GM12801 (cell line): ENCODE results near the gene STRBP.

Source experiments
- TF ChIP-seq, protein P1 (sequence below): IDR thresholded peaks from one replicate; pipeline ENCODE4 v1.5.1; 2011; ENCODE audit warnings: control low read depth; ENCODE audit not compliant: insufficient read length; ENCODE audit errors: extremely low read depth

The STRBP gene

DNA sequence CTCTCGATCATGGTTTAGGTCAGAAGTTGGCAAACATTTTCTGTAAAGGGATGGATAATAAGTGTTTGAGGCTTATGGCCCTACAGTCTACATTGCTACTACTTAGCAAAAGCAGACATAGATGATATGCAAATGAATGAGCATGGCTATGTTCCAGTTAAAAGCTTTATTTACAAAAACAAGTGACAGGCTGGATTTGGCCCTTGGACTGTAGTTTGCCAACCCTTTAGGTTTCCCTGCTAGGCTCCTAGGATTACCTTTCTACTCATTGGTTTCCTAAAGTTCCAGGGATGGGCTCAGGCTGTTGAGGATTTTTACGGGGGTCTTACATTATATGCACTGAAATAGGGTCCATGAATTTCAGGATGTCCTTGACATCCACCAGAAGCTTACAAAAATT is 177.4 kb downstream of the STRBP start:
- TF ChIP-seq, protein P1, sequence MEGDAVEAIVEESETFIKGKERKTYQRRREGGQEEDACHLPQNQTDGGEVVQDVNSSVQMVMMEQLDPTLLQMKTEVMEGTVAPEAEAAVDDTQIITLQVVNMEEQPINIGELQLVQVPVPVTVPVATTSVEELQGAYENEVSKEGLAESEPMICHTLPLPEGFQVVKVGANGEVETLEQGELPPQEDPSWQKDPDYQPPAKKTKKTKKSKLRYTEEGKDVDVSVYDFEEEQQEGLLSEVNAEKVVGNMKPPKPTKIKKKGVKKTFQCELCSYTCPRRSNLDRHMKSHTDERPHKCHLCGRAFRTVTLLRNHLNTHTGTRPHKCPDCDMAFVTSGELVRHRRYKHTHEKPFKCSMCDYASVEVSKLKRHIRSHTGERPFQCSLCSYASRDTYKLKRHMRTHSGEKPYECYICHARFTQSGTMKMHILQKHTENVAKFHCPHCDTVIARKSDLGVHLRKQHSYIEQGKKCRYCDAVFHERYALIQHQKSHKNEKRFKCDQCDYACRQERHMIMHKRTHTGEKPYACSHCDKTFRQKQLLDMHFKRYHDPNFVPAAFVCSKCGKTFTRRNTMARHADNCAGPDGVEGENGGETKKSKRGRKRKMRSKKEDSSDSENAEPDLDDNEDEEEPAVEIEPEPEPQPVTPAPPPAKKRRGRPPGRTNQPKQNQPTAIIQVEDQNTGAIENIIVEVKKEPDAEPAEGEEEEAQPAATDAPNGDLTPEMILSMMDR, result no peak

DNA sequence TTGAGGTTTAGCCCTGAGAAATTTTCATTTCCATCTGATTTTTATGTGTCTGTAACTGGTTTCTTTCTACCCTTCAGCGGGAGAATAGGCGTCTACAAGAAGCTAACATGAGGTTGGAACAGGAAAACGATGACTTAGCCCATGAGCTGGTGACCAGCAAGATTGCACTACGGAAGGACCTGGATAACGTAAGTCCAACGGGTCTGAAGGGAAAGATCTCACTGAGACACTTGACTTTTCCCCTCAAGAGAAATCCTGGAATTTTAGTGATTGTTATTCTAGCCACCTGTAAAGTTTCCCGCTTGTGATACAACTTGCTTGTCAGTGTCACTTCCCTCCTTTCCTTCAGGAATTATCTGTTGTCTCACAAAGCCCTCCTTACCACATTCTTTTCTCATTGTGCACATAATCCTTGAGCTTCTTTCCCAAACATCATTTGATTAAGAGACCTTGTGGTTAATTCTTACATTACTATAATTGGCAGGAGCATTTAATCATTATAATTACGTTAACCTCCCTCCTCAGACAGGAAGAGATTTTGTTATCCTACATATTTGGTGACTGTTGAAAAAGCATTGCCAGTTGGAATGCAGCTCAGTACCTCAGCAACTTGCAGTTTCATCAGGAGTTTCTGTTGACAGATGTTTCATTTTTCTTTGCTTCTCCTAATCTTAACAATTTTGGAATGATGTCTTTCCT is 178.0 kb downstream of the STRBP start:
- TF ChIP-seq, protein P1, result no peak

DNA sequence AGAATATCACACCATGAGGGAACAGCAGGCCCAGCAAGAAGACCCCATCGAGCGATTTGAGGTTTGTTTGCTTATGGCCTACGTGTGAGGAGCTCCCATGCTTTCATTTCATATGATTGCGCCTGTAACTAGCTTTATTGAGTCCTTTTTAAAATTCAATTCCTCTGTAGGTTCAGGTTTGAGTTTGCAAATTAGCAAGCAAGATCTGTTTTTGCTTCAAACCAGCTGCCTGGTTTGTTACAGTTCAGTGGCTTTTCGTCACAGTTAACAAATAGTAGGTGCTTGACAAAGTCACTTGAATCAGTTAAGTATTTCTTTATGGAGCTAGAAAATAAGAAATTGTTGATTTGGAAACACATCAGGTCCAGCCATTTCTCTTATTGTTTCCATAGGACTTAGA is 178.6 kb downstream of the STRBP start:
- TF ChIP-seq, protein P1, result no peak

DNA sequence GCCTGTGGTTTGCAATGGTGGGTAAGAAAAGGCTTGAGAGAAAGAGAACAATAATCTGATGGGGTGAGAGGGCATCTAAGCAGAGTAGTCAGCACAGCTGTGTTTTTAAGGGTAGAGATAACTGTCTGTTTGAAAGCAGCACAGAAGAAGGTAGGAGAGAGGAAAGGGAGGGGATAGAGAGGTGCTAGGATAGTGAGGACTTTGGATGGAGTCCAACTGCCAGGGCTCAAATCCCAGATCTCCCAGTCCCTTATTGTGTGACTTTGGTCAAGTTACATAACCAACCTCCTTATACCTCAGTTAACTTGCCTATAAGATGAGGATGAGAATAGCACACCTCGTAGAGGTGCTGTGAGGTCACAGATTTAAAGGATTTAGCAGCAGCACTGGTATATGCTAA is 179.3 kb downstream of the STRBP start:
- TF ChIP-seq, protein P1, result no peak

- TF ChIP-seq, protein P1, result no peak
These were observed 181.0 kb downstream of the STRBP start for GRCh38 chr9:123087359-123087888.

DNA sequence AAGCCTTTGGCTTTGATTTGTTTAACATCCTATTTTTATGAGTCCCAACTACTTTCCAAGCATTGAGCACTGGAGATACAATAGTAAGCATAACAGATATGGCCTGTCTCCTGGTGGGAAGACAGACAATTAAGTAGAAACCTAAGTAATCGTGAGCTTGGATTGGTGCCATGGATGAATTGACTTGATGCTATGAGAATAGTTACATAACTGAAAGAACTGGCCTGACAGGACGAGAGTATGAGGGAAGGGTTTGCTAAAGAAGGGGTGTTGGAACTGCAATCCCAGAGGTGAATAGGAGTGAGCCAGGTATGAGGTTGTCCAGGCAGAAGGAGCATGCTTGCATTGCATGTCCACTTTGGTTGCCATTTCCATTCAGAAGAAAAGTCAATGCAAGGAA is 182.5 kb downstream of the STRBP start:
- TF ChIP-seq, protein P1, result no peak

GRCh38 chr9:123084256-123084655 is 184.1 kb downstream of the STRBP start:
- TF ChIP-seq, protein P1, result no peak
